Large intestine (tissue), 12 donors: ENCODE measurements around the gene CCDC66. TPM values are rescaled to one million over a fixed set of nuclear protein-coding genes. Genes with fewer than 3 reads are reported as not detected.
A peak's percentile ranks its signal among the peaks of the same experiment; 100 is the strongest.
"Not testable (repeated sequence)": the region's sequence is repeated elsewhere in the genome, so short reads cannot be mapped to it uniquely, and the experiment has no call there.

ENCODE experiments used
- DNase-seq, 2 donors: peaks; one replicate each; pipeline versions ENCODE4 v3.0.0 to v3.0.0-alpha.2; 2013
- H3K27ac ChIP-seq: one replicate; pipeline ENCODE4 v1.5.1; 2013; ENCODE audit warnings: low read length
- H3K27me3 ChIP-seq: 2 replicates; pipeline ENCODE4 v1.6.1; 2013; ENCODE audit warnings: low read length; ENCODE audit not compliant: control insufficient read depth, insufficient read depth
- H3K36me3 ChIP-seq: 2 replicates; pipeline ENCODE4 v1.6.1; 2013; ENCODE audit warnings: low read length; ENCODE audit not compliant: control insufficient read depth, insufficient read depth
- H3K4me1 ChIP-seq: one replicate; pipeline ENCODE4 v1.6.1; 2013; ENCODE audit warnings: low read length; ENCODE audit not compliant: control insufficient read depth, insufficient read depth
- H3K4me3 ChIP-seq: one replicate; pipeline ENCODE4 v1.5.1; 2013; ENCODE audit warnings: low read length
- H3K9me3 ChIP-seq: one replicate; pipeline ENCODE4 v1.6.1; 2013; ENCODE audit warnings: mild to moderate bottlenecking, low read depth, low read length, moderate library complexity; ENCODE audit not compliant: control insufficient read depth
- WGBS: methylation state at CpG from one replicate; pipeline ENCODE4 v1.1.5; 2013; ENCODE audit warnings: low lambda C conversion rate; ENCODE audit not compliant: insufficient coverage; 5-methylcytosine and 5-hydroxymethylcytosine counted together
- long read RNA-seq, 11 donors: transcript quantifications; one replicate each; lab custom pipeline, GENCODE V29; 2026
- polyA plus RNA-seq: library from polyadenylated mRNA; unstranded; fragments of 120-200 nt; gene quantifications from one replicate; pipeline ENCODE4 v1.2.1, GENCODE V29; 2013

CCDC66 gene
- 24.5 TPM for polyA plus RNA-seq
- long read RNA-seq, donor 1 = 0 reads
- long read RNA-seq, donor 2, partial matches to known transcripts = 7 of 7 reads
- long read RNA-seq, donor 2, other reads (novel, unspliced or antisense) = 0 of 7 reads
- long read RNA-seq, donor 3 = 0 reads
- long read RNA-seq, donor 4 = 0 reads
- long read RNA-seq, donor 5, partial matches to known transcripts = 0 of 2 reads
- long read RNA-seq, donor 5, other reads (novel, unspliced or antisense) = 0 of 2 reads
- long read RNA-seq, donor 6, partial matches to known transcripts = 0 of 1 reads
- long read RNA-seq, donor 6, other reads (novel, unspliced or antisense) = 0 of 1 reads
- long read RNA-seq, donor 7 = 0 reads
- long read RNA-seq, donor 8, partial matches to known transcripts = 0 of 4 reads
- long read RNA-seq, donor 8, other reads (novel, unspliced or antisense) = 0 of 4 reads
- long read RNA-seq, donor 9, partial matches to known transcripts = 0 of 2 reads
- long read RNA-seq, donor 9, other reads (novel, unspliced or antisense) = 0 of 2 reads
- long read RNA-seq, donor 10, partial matches to known transcripts = 0 of 2 reads
- long read RNA-seq, donor 10, other reads (novel, unspliced or antisense) = 0 of 2 reads
- long read RNA-seq, donor 11, partial matches to known transcripts = 0 of 3 reads
- long read RNA-seq, donor 11, other reads (novel, unspliced or antisense) = 0 of 3 reads

GRCh38 chr3:56556908-56557830 is at the start of gene CCDC66:
Gene CCDC66, plus strand, starts transcription at chr3:56557175. Its CDS starts 68 bp downstream, at chr3:56557243.
- DNase-seq = peak; percentile 91 to 97
- peaks cover 2% of the 10 kb centered on the region for H3K4me1 ChIP-seq
- peaks cover 5% of the 10 kb centered on the region for H3K27me3 ChIP-seq
- no CpG with 5 or more reads among the region's 54 CpGs for WGBS
- H3K27ac ChIP-seq = peak within 1 kb of the TSS; percentile 71
- peak within 1 kb of the TSS; percentile 73 for H3K4me3 ChIP-seq
- no peaks in the 10 kb centered on the region for H3K9me3 ChIP-seq
- H3K36me3 ChIP-seq = peaks cover 3% of the 10 kb centered on the region

GRCh38 chr3:56519641-56520040 is 37.3 kb upstream of the CCDC66 start:
- H3K9me3 ChIP-seq = no peaks in the 10 kb centered on the region
- 0% methylated on average over 1 of the region's 1 CpG for WGBS
- no peaks in the 10 kb centered on the region for H3K4me1 ChIP-seq
- no peak overlapping the region for H3K4me3 ChIP-seq
- H3K36me3 ChIP-seq = no peaks in the 10 kb centered on the region
- H3K27me3 ChIP-seq = no peaks in the 10 kb centered on the region
- DNase-seq = no peak
- H3K27ac ChIP-seq = no peak overlapping the region

DNA sequence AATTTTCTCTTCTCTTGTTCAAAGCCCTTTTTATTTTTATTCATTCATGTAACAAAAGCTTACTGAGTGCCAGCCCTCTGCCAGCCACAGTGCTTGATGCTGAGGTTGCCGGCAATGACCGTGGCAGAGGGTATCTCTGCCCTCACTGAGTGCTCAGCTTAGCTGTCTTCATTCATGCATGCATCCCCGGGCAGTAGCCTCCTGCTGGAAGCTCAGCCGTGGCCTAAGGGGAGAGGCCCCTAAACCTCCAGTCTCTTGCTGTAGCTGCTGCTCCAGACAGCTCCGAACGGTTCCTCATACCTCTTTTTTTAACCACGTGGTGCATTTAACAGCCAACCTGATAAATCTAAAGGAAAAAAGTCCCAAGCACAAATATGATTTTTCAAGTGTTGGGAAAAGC is 34.6 kb upstream of the CCDC66 start:
- Histone ChIP-seq H3K36me3 (no peaks in the 10 kb centered on the region), H3K4me3 (no peak overlapping the region), H3K27me3 (no peaks in the 10 kb centered on the region), H3K4me1 (no peaks in the 10 kb centered on the region), H3K27ac (no peak overlapping the region), H3K9me3 (no peaks in the 10 kb centered on the region)
- DNase-seq = no peak
- WGBS = no CpG with 5 or more reads among the region's 7 CpGs

GRCh38 chr3:56525291-56525690 is 31.7 kb upstream of the CCDC66 start:
- DNase-seq = no peak
- H3K36me3 ChIP-seq = no peaks in the 10 kb centered on the region
- no peaks in the 10 kb centered on the region for H3K9me3 ChIP-seq
- no peaks in the 10 kb centered on the region for H3K4me1 ChIP-seq
- no peak overlapping the region for H3K27ac ChIP-seq
- no peaks in the 10 kb centered on the region for H3K27me3 ChIP-seq
- no CpG with 5 or more reads among the region's 1 CpG for WGBS
- H3K4me3 ChIP-seq = no peak overlapping the region

GRCh38 chr3:56536735-56537134 is 20.2 kb upstream of the CCDC66 start:
- Histone ChIP-seq H3K9me3 (no peaks in the 10 kb centered on the region), H3K4me1 (no peaks in the 10 kb centered on the region), H3K27me3 (peaks cover 4% of the 10 kb centered on the region), H3K36me3 (no peaks in the 10 kb centered on the region), H3K4me3 (no peak overlapping the region), H3K27ac (no peak overlapping the region)
- no CpG with 5 or more reads among the region's 2 CpGs for WGBS
- no peak for DNase-seq

DNA sequence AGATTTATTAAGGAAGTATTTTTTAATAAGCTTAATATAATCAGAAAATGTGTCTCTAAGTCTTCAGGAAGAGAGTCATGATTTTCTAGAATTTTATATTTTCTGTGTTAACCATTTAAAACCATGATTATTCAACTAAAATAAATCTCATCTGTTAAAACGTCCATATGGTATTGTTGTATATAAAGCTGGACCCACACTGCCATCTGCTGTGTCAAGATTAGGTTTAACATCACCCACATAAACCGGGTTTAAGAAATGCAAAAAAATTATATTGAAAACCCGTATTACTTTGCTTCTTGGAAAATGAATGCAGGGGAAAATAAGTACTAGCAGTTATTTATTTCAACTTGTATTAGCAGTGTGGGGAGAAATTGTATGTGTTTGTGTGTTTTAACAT is 9.5 kb upstream of the CCDC66 start:
- DNase-seq = no peak
- Histone ChIP-seq H3K4me1 (no peaks in the 10 kb centered on the region), H3K27ac (no peak overlapping the region), H3K9me3 (no peaks in the 10 kb centered on the region), H3K27me3 (peaks cover 8% of the 10 kb centered on the region), H3K4me3 (no peak overlapping the region), H3K36me3 (no peaks in the 10 kb centered on the region)
- 26% methylated on average over 3 of the region's 3 CpGs for WGBS

DNA sequence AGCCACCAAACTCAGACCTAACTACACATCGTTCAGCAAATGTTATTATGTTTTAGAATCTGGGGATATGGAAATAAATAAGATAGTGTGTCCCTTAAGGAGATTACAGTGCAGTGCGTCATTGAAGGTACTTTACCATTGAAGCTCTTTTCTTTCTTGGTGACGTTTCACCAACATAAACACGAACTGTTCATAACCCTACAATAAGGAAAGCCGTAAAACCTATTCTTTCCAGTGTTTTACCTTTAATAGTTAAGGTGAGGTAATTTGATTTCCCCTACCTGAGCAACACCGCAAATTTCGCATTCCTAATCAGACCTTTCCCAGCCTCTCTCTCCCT is 826 bp downstream of the CCDC66 start:
- Histone ChIP-seq H3K4me3 (peak overlapping the region; percentile 73), H3K9me3 (no peaks in the 10 kb centered on the region), H3K4me1 (peaks cover 2% of the 10 kb centered on the region), H3K27ac (no peak overlapping the region), H3K36me3 (peaks cover 3% of the 10 kb centered on the region), H3K27me3 (peaks cover 5% of the 10 kb centered on the region)
- WGBS = 0% methylated on average over 3 of the region's 7 CpGs
- DNase-seq = peak; percentile 4 to 72

DNA sequence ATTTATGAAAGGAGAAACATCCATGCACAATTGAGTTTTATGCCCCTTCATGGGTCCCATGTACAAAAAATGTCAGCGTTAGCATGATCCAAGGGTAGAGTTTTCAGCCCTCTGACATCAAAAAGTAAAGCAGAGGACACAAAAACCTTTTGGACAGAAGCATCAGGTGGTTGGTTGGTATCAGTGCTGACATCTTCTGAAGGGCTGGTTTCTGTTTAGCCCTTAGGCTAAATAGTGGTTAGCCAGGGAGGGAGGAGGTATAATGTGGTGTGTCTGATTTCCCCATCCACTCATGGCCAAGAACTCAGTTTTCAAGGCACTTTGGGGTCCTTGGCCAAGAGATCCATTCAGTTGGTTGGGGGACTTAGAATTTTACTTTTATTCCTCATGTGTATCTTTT is 16.5 kb downstream of the CCDC66 start:
- peaks cover 24% of the 10 kb centered on the region for H3K36me3 ChIP-seq
- H3K27me3 ChIP-seq = no peaks in the 10 kb centered on the region
- WGBS = no CpG with 5 or more reads among the region's 1 CpG

DNA sequence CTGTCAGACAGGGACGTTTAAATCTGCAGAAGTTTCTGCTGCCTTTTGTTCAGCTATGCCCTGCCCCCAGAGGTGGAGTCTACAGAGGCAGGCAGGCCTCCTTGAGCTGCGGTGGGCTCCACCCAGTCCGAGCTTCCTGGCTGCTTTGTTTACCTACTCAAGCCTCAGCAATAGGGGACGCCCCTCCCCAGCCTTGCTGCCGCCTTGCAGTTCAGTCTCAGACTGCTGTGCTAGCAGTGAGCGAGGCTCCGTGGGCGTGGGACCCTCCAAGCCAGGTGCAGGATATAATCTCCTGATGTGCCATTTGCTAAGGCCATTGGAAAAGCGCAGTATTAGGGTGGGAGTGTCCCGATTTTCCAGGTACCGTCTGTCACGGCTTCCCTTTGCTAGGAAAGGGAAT is 25.0 kb downstream of the CCDC66 start:
- H3K36me3 ChIP-seq, DNase-seq, H3K27ac ChIP-seq, H3K27me3 ChIP-seq, H3K9me3 ChIP-seq, H3K4me1 ChIP-seq, H3K4me3 ChIP-seq: not testable (repeated sequence)
- WGBS = no CpG with 5 or more reads among the region's 12 CpGs

More for the DNA sequence above, 16.5 kb downstream of the CCDC66 start:
- no peak for DNase-seq
- no peak overlapping the region for H3K27ac ChIP-seq
- no peaks in the 10 kb centered on the region for H3K9me3 ChIP-seq
- H3K4me1 ChIP-seq = no peaks in the 10 kb centered on the region
- no peak overlapping the region for H3K4me3 ChIP-seq

GRCh38 chr3:56584275-56584674 is 27.3 kb downstream of the CCDC66 start:
- not testable (repeated sequence) for H3K36me3 ChIP-seq, H3K27me3 ChIP-seq, H3K9me3 ChIP-seq, H3K4me3 ChIP-seq, H3K27ac ChIP-seq, DNase-seq, H3K4me1 ChIP-seq
- no CpG with 5 or more reads among the region's 28 CpGs for WGBS
